AG09319 (cell line): Measurements from ENCODE around the gene EEF1G.

Experiments
- DNase-seq: peaks from one replicate; pipeline ENCODE4 v3.0.0-alpha.2; 2010; ENCODE audit warnings: low read depth; ENCODE audit errors: extremely low read depth
- TF ChIP-seq, protein P1 (sequence below): IDR thresholded peaks from 2 replicates; pipeline ENCODE4 v1.5.1; 2011; ENCODE audit warnings: low read depth, mild to moderate bottlenecking, inconsistent platforms, low read length, moderate library complexity

Gene EEF1G

GRCh38 chr11:62601372-62602140 is 27.9 kb upstream of the EEF1G start, which contains the start of gene MTA2:
Gene MTA2 (minus strand): TSS chr11:62601865. CDS start chr11:62601450, 415 bp downstream.
- peak; percentile 94 for DNase-seq
- TF ChIP-seq, protein P1, sequence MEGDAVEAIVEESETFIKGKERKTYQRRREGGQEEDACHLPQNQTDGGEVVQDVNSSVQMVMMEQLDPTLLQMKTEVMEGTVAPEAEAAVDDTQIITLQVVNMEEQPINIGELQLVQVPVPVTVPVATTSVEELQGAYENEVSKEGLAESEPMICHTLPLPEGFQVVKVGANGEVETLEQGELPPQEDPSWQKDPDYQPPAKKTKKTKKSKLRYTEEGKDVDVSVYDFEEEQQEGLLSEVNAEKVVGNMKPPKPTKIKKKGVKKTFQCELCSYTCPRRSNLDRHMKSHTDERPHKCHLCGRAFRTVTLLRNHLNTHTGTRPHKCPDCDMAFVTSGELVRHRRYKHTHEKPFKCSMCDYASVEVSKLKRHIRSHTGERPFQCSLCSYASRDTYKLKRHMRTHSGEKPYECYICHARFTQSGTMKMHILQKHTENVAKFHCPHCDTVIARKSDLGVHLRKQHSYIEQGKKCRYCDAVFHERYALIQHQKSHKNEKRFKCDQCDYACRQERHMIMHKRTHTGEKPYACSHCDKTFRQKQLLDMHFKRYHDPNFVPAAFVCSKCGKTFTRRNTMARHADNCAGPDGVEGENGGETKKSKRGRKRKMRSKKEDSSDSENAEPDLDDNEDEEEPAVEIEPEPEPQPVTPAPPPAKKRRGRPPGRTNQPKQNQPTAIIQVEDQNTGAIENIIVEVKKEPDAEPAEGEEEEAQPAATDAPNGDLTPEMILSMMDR: no peak; the same call in 1 of the 2 replicates

GRCh38 chr11:62601122-62601371 is 27.4 kb upstream of the EEF1G start:
- TF ChIP-seq, protein P1: no peak
- DNase-seq: no peak

DNA sequence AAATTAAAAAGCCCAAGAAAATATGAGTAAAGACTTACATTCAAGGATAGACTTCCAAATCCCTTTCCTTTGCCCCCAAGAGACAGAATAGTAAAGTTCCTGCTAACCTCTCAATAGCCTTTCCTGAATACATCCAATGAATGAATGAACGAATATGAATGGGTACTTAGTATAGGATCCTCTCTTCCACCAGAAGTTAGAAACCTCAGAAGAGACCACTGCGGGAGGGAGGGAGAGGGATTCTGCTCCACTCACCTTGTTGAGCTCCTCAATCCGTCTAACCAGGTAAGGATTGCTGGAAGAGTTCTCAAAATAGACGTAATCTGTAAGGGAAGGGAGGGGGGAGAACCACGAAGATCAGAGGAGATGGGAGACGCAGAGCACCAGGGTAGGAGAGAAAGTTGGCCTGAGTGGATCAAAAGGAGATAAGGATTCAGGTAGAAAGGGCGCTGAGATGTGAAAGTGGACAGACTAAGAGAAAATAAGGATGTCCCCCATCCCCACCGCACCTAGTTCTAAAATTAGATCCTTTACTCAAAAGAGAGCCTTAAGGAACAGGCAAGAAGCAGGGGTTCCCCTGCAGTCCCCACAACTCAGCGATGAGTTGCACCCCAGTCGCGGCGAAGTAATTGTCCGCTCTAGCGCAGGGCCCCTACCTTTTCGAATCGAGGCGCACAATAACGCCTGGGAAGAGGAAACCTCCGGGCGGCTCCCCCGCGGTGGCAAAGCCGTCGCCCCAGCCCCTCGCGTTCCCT is 26.9 kb upstream of the EEF1G start:
- TF ChIP-seq, protein P1: no peak
- no peak for DNase-seq

GRCh38 chr11:62599901-62600300 is 26.2 kb upstream of the EEF1G start:
- TF ChIP-seq, protein P1: no peak
- no peak for DNase-seq

DNA sequence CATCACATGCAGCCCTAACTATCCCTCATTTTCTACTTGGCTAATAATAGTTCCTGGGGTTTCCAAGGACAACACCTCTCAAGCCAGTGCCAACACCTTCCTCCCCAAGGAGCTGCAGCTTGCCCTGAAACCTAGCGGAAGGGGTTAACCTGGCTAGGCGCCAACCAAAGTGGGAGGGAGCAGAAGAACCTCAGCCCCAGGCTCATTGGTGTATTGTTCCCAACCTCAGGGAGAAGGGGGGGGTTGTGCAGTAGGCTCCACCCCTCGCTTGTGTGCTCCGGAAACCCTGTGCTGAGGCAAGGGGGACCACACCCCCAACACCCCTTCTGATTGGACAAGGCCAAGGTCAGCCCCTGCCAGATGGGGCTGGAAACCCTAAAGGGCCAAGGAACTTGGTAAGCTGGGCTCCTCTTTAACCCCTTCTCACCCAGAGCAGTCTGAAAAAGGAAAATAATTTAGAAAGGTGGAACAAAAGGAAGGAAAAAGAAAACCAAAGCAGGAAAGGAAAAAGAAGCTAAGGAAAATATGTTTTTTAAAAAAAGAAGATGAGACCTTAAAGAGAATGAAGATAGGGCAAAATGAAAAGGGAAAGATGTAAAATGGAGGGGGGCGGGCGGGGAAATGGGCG is 25.5 kb upstream of the EEF1G start:
- peak; percentile 97 for DNase-seq
- TF ChIP-seq, protein P1: no peak

- TF ChIP-seq, protein P1: no peak
- DNase-seq: no peak
These were observed 21.4 kb upstream of the EEF1G start for GRCh38 chr11:62595124-62595523.

DNA sequence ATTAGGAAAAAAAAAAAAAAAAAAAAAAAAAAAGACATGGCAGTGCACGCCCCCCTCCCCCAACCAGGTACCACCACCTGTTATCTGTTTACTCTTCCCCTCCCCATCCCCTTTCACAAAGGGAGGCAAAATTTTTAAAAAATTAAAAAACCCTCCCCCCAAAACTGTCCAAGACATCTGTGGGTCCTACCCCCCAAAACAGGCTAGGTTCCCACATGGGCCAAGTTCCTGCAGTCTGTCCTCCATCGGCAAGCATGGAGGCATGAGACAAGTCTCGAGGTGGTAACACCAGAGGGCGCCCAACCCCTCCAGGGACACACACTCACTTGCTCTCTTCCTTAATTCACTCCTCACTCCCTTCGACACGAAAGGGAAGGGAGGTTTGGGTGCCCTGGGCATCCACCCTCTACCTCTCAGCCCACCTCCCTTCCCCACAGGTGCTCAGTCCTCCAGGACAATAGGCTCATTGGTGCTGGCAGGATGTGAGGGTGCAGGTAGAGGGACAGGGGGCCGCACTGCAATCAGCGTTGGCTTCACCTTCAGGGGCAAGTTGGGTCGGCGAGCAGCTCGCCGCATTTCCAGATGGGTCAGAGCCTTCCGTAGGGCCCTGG is 19.8 kb upstream of the EEF1G start:
- peak; percentile 29 for DNase-seq
- TF ChIP-seq, protein P1: peak; percentile 61
